H1 (cell line): ENCODE data around the gene COL25A1. TPM values are rescaled to one million over a fixed set of nuclear protein-coding genes. Genes with fewer than 3 reads are reported as not detected.

Experiments used
- CTCF ChIA-PET: fragments of 300-600 bp; sonication (Branson Sonifier 250); formaldehyde crosslinking; loops from one replicate; lab custom pipeline; 2021; ENCODE audit not compliant: partially characterized antibody; lab: Charles Lee
- POLR2A ChIA-PET: fragments of 300-600 bp; sonication (Branson Sonifier 250); formaldehyde crosslinking; loops from one replicate; lab custom pipeline; 2021; ENCODE audit warnings: inconsistent platforms; ENCODE audit not compliant: partially characterized antibody; lab: Charles Lee
- DNase-seq, 2 experiments: peaks; one replicate each; pipeline versions ENCODE4 v3.0.0 to v3.0.0-alpha.2; 2010 to 2022; ENCODE audit warnings: low spot score in 2 of 2, low read depth in 1 of 2, mixed read lengths in 1 of 2
- FAIRE-seq: peaks from 2 replicates; lab custom pipeline; 2011; peaks lifted over from hg19 to GRCh38; lab: Jason Lieb, UNC
- H2AFZ ChIP-seq: 2 replicates; pipeline ENCODE4 v1.8.1; 2012; ENCODE audit warnings: low read length, inconsistent platforms
- H2AK5ac ChIP-seq: 2 replicates; pipeline ENCODE4 v1.6.1; 2013; ENCODE audit warnings: low read depth, low read length
- H2BK120ac ChIP-seq: replicated peaks from 2 replicates; pipeline ENCODE3; 2013; ENCODE audit warnings: low read depth, low read length, inconsistent platforms
- H2BK12ac ChIP-seq: 2 replicates; pipeline ENCODE4 v1.6.1; 2013; ENCODE audit warnings: low read depth, low read length
- H2BK15ac ChIP-seq: 2 replicates; pipeline ENCODE4 v1.6.1; 2013; ENCODE audit warnings: low read length
- H2BK20ac ChIP-seq: 2 replicates; pipeline ENCODE4 v1.6.1; 2013; ENCODE audit warnings: low read length
- H2BK5ac ChIP-seq: 2 replicates; pipeline ENCODE4 v1.6.1; 2013; ENCODE audit warnings: low read depth, low read length
- H3K14ac ChIP-seq: 2 replicates; pipeline ENCODE4 v1.6.1; 2013; ENCODE audit warnings: inconsistent platforms; ENCODE audit not compliant: insufficient read length
- H3K18ac ChIP-seq: 2 replicates; pipeline ENCODE4 v1.6.1; 2013; ENCODE audit warnings: low read length; ENCODE audit errors: extremely low read depth
- H3K23ac ChIP-seq: 2 replicates; pipeline ENCODE4 v1.6.1; 2013; ENCODE audit warnings: inconsistent platforms; ENCODE audit not compliant: insufficient read length
- H3K23me2 ChIP-seq: 2 replicates; pipeline ENCODE4 v1.6.1; 2013; ENCODE audit warnings: low read depth, low read length
- H3K27ac ChIP-seq: 2 replicates; pipeline ENCODE4 v1.6.1; 2011; ENCODE audit warnings: low read depth, low read length, inconsistent platforms
- H3K27me3 ChIP-seq, 4 experiments: replicated peaks in 1 of 4; 1 replicate in 1 of 4; 2 replicates in 3 of 4; pipeline versions ENCODE4 v1.6.1 to v1.8.1; 2011 to 2013; ENCODE audit warnings: low read length in 3 of 4, mild to moderate bottlenecking in 3 of 4, inconsistent platforms in 2 of 4, mixed read lengths in 2 of 4, moderate library complexity in 1 of 4; ENCODE audit not compliant: control insufficient read depth in 3 of 4, insufficient read depth in 3 of 4; ENCODE audit errors: extremely low read depth in 1 of 4
- H3K36me3 ChIP-seq, 4 experiments: 2 replicates each; pipeline versions ENCODE4 v1.6.1 to v1.8.1; 2011 to 2013; ENCODE audit warnings: mild to moderate bottlenecking in 4 of 4, low read length in 3 of 4, moderate library complexity in 2 of 4, control low read depth in 1 of 4, inconsistent platforms in 1 of 4; ENCODE audit not compliant: insufficient read depth in 4 of 4, control insufficient read depth in 2 of 4
- H3K4ac ChIP-seq: replicated peaks from 2 replicates; pipeline ENCODE3; 2013; ENCODE audit warnings: low read length, low read depth, mixed read lengths, inconsistent platforms; ENCODE audit not compliant: insufficient read length
- H3K4me1 ChIP-seq, 4 experiments: replicated peaks in 1 of 4; 1 replicate in 1 of 4; 2 replicates in 3 of 4; pipeline versions ENCODE4 v1.6.1 to v1.8.1; 2011 to 2013; ENCODE audit warnings: low read length in 3 of 4, inconsistent platforms in 2 of 4, mixed read lengths in 1 of 4; ENCODE audit not compliant: insufficient read depth in 4 of 4, control insufficient read depth in 3 of 4
- H3K4me2 ChIP-seq, 2 experiments: 2 replicates each; pipeline versions ENCODE4 v1.6.1 to v1.8.1; 2011 to 2013; ENCODE audit warnings: low read depth in 2 of 2, low read length in 2 of 2, control low read depth in 1 of 2, inconsistent platforms in 1 of 2, mild to moderate bottlenecking in 1 of 2; ENCODE audit not compliant: insufficient read depth in 1 of 2
- H3K4me3 ChIP-seq, 4 experiments: fragments of 200-600, 300-600 bp in 1 of 4; sonication (generic), shearing (Covaris generic), sonication (Bioruptor Twin) in 1 of 4; 2 replicates each; pipeline versions ENCODE4 v1.5.1 to v1.8.1; 2011 to 2016; ENCODE audit warnings: low read length in 4 of 4, low read depth in 3 of 4, control low read depth in 2 of 4, inconsistent platforms in 2 of 4, mild to moderate bottlenecking in 2 of 4, mixed read lengths in 1 of 4, moderate library complexity in 1 of 4; ENCODE audit not compliant: insufficient read depth in 2 of 4; ENCODE audit errors: extremely low read depth in 1 of 4
- H3K56ac ChIP-seq: replicated peaks from 2 replicates; pipeline ENCODE3; 2013; ENCODE audit warnings: low read depth, mild to moderate bottlenecking, mixed read lengths, low read length, inconsistent platforms; ENCODE audit not compliant: insufficient read length
- H3K79me1 ChIP-seq: 2 replicates; pipeline ENCODE4 v1.6.1; 2013; ENCODE audit warnings: low read depth, low read length, control low read depth
- H3K79me2 ChIP-seq, 2 experiments: 2 replicates each; pipeline versions ENCODE4 v1.6.1 to v1.8.1; 2012 to 2013; ENCODE audit warnings: low read length in 2 of 2, mild to moderate bottlenecking in 2 of 2, inconsistent platforms in 1 of 2; ENCODE audit not compliant: insufficient read depth in 2 of 2, control insufficient read depth in 1 of 2
- H3K9ac ChIP-seq, 4 experiments: replicated peaks in 1 of 4; 1 replicate in 1 of 4; 2 replicates in 3 of 4; pipeline versions ENCODE4 v1.6.1 to v1.8.1; 2011 to 2013; ENCODE audit warnings: low read depth in 3 of 4, low read length in 3 of 4, control low read depth in 2 of 4, mild to moderate bottlenecking in 2 of 4, moderate library complexity in 2 of 4, inconsistent platforms in 1 of 4; ENCODE audit errors: extremely low read depth in 1 of 4
- H3K9me3 ChIP-seq, 2 experiments: 2 replicates each; pipeline versions ENCODE4 v1.6.1 to v1.8.1; 2012 to 2013; ENCODE audit warnings: mild to moderate bottlenecking in 2 of 2, moderate library complexity in 2 of 2, control low read depth in 1 of 2, inconsistent platforms in 1 of 2, low read depth in 1 of 2, low read length in 1 of 2, mixed read lengths in 1 of 2; ENCODE audit not compliant: insufficient read depth in 2 of 2
- H4K20me1 ChIP-seq, 2 experiments: replicated peaks in 1 of 2; 2 replicates each; pipeline versions ENCODE3 to v1.8.1; 2011 to 2013; ENCODE audit warnings: inconsistent platforms in 2 of 2, low read length in 2 of 2, mild to moderate bottlenecking in 1 of 2; ENCODE audit not compliant: insufficient read depth in 2 of 2, control insufficient read depth in 1 of 2
- H4K5ac ChIP-seq: 2 replicates; pipeline ENCODE4 v1.6.1; 2013; ENCODE audit warnings: low read length, low read depth, mixed read lengths, inconsistent platforms; ENCODE audit not compliant: insufficient read length
- H4K8ac ChIP-seq: 2 replicates; pipeline ENCODE4 v1.8.0; 2013; ENCODE audit warnings: mild to moderate bottlenecking, moderate library complexity, low read length, inconsistent platforms; ENCODE audit not compliant: insufficient read depth; ENCODE audit errors: extremely low read depth
- H4K91ac ChIP-seq: replicated peaks from 2 replicates; pipeline ENCODE3; 2013; ENCODE audit warnings: low read length, mixed read lengths, inconsistent platforms; ENCODE audit not compliant: insufficient read length
- ATF3 ChIP-seq: IDR thresholded peaks from 2 replicates; pipeline ENCODE4 v1.6.1; 2011; ENCODE audit warnings: low read depth, mild to moderate bottlenecking, low read length; ENCODE audit not compliant: insufficient read depth
- CHD2 ChIP-seq: IDR thresholded peaks from 2 replicates; pipeline ENCODE4 v1.6.1; 2012; ENCODE audit warnings: low read length, improper control_type of control experiment
- KDM1A ChIP-seq: fragments of 200-600, 300-600 bp; sonication (generic); IDR thresholded peaks from 2 replicates; pipeline ENCODE4 v1.7.1; 2016; ENCODE audit warnings: mild to moderate bottlenecking, low read length, borderline replicate concordance
- POLR2AphosphoS5 ChIP-seq: IDR thresholded peaks from 2 replicates; pipeline ENCODE4 v1.6.1; 2011; ENCODE audit warnings: low read depth, low read length
- TEAD4 ChIP-seq: IDR thresholded peaks from 2 replicates; pipeline ENCODE4 v1.6.1; 2012; ENCODE audit warnings: low read depth, low read length, inconsistent platforms, mixed read lengths
- whole genome bisulfite sequencing, 2 experiments: shearing (Covaris generic) in 1 of 2; methylation state at CpG; one replicate each; pipeline versions ENCODE4 v1.1.6 to v1.1.7; 2013 to 2015; ENCODE audit warnings: low lambda C conversion rate in 2 of 2, mixed read lengths in 2 of 2, inconsistent platforms in 1 of 2, low coverage in 1 of 2, missing lambda C conversion rate in 1 of 2; ENCODE audit not compliant: insufficient replicate concordance in 2 of 2, insufficient coverage in 1 of 2, insufficient read length in 1 of 2; ENCODE audit errors: extremely low coverage in 1 of 2, missing lambda C conversion rate in 1 of 2; 5-methylcytosine and 5-hydroxymethylcytosine counted together
- polyA plus RNA-seq, 7 experiments: library from polyadenylated mRNA; depleted of rRNA in 3 of 7; stranded (reverse) in 5 of 7; unstranded in 2 of 7; fragments of >200 nt in 5 of 7; fragments of 200-250 nt in 2 of 7; gene quantifications; 1 replicate in 5 of 7; 2 replicates in 1 of 7; 4 replicates in 1 of 7; pipeline versions ENCODE4 v1.2.1 to v1.2.3, GENCODE V29; 2011 to 2013; ENCODE audit warnings: missing spikeins in 2 of 7, mixed read lengths in 2 of 7
- total RNA-seq: library from RNA; stranded (reverse); fragmentation: NEBNext Ultra II Directional; extraction: Animal tissue kit (Norgen Biotek cat#: 25700); gene quantifications from 2 replicates; pipeline ENCODE4 v1.2.1, GENCODE V29; 2021

Gene COL25A1
- total and polyA plus RNA-seq, 2 of the 8 experiments (the other 6 are each of a cell fraction or from before 2014, with no cell fraction given): 1.1 to 8.3 TPM

GRCh38 chr4:109199585-109199984 is 102.9 kb downstream of the COL25A1 start:
- no peaks in the 10 kb centered on the region for H3K23me2 ChIP-seq
- H2BK15ac ChIP-seq: no peak overlapping the region
- H3K36me3 ChIP-seq: no peaks in the 10 kb centered on the region
- no peak overlapping the region for H2BK12ac ChIP-seq
- H3K27me3 ChIP-seq: no peaks in the 10 kb centered on the region
- no peaks in the 10 kb centered on the region for H3K9me3 ChIP-seq
- H3K23ac ChIP-seq: no peak overlapping the region
- no peak overlapping the region for H3K14ac ChIP-seq
- H3K56ac ChIP-seq: no peak overlapping the region
- 79% methylated on average over 1 of the region's 1 CpG; no CpG with 5 or more reads in 1 of the 2 experiments for WGBS, 2 experiments
- H3K27ac ChIP-seq: no peak overlapping the region
- no peaks in the 10 kb centered on the region for H3K79me1 ChIP-seq
- no peak overlapping the region for H3K4ac ChIP-seq
- no peak overlapping the region for H3K4me3 ChIP-seq
- no peak overlapping the region for H2AFZ ChIP-seq
- no peak overlapping the region for H2BK20ac ChIP-seq
- H4K5ac ChIP-seq: no peak overlapping the region
- no peak overlapping the region for H2BK5ac ChIP-seq
- no peak overlapping the region for H2BK120ac ChIP-seq
- no peak for FAIRE-seq
- POLR2A ChIA-PET: no interaction called here
- no peak overlapping the region for H4K91ac ChIP-seq
- no peaks in the 10 kb centered on the region for H4K20me1 ChIP-seq
- H3K79me2 ChIP-seq: no peaks in the 10 kb centered on the region
- no peak overlapping the region for H3K18ac ChIP-seq
- no peak overlapping the region for H4K8ac ChIP-seq
- no peak overlapping the region for H3K4me2 ChIP-seq
- H2AK5ac ChIP-seq: no peak overlapping the region
- CTCF ChIA-PET: interaction anchor here (1.1 kb wide), 2 partner anchors 12 to 94 kb away, joined by 3 to 4 read pairs; no protein-coding TSS in a partner anchor
- no peak overlapping the region for H3K9ac ChIP-seq
- H3K4me1 ChIP-seq: no peaks in the 10 kb centered on the region
- DNase-seq: no peak
- TF ChIP-seq ATF3: no peak
- TF ChIP-seq POLR2AphosphoS5: no peak
- TF ChIP-seq KDM1A: no peak
- no peak for TF ChIP-seq CHD2
- no peak for TF ChIP-seq TEAD4
